HL-60 (cell line): Measurements from ENCODE around the gene SIGLEC11.

Experiments
- DNase-seq, 2 experiments: peaks; one replicate each; pipeline ENCODE4 v3.0.0-alpha.2; 2010 to 2020; ENCODE audit warnings: low read depth in 1 of 2, low spot score in 1 of 2
- H3K27ac ChIP-seq: fragments of 250-450 bp; sonication (Bioruptor Pico); replicated peaks from 2 replicates; pipeline ENCODE4 v1.5.1; 2020; ENCODE audit warnings: mild to moderate bottlenecking, moderate library complexity
- H3K27me3 ChIP-seq: fragments of 250-450 bp; sonication (Bioruptor Pico); 2 replicates; pipeline ENCODE4 v1.5.1; 2021; ENCODE audit warnings: mild to moderate bottlenecking, moderate library complexity; ENCODE audit not compliant: insufficient read depth, poor library complexity, severe bottlenecking
- H3K4me3 ChIP-seq: replicated peaks from 2 replicates; pipeline ENCODE4 v1.5.1; 2011; ENCODE audit warnings: mild to moderate bottlenecking, control low read depth, low read length; ENCODE audit not compliant: insufficient read depth
- GABPA ChIP-seq: IDR thresholded peaks from 2 replicates; pipeline ENCODE4 v1.6.1; 2012; ENCODE audit warnings: low read depth
- POLR2AphosphoS5 ChIP-seq: IDR thresholded peaks from 2 replicates; pipeline ENCODE4 v1.6.1; 2012; ENCODE audit warnings: low read depth
- SPI1 ChIP-seq: IDR thresholded peaks from 2 replicates; pipeline ENCODE4 v1.6.1; 2012; ENCODE audit warnings: low read depth, mild to moderate bottlenecking, borderline replicate concordance
- TF ChIP-seq, protein P1 (sequence below): IDR thresholded peaks from 2 replicates; pipeline ENCODE4 v1.6.1; 2012; ENCODE audit warnings: low read depth; ENCODE audit not compliant: insufficient replicate concordance
- TF ChIP-seq, protein P2 (sequence below): IDR thresholded peaks from one replicate; pipeline ENCODE4 v1.5.1; 2011; ENCODE audit warnings: low read length, control low read depth, inconsistent platforms; ENCODE audit not compliant: insufficient read depth

The SIGLEC11 gene

DNA sequence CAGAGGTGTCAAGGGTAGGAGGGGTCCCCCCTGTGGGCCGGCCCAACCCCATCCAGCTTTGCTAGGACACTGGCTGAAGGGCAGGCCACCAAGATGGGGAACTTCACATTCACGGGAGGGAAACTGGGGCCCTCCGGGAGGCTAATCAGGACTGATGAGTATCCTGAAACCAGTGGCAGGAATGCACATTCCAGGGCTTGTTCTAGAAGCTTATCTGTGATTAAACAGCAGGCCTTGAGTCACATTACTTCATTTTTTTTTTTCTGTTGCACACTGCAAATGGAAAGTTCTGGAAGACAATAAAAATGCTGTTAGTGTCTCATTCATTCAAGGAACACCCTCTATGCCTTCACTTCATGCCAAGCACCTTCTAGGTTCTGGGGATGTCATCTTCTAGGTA lies 15.5 kb upstream of the SIGLEC11 start:
- Histone ChIP-seq H3K4me3 (no peak overlapping the region), H3K27ac (no peak overlapping the region), H3K27me3 (no peaks in the 10 kb centered on the region)
- TF ChIP-seq, protein P1, sequence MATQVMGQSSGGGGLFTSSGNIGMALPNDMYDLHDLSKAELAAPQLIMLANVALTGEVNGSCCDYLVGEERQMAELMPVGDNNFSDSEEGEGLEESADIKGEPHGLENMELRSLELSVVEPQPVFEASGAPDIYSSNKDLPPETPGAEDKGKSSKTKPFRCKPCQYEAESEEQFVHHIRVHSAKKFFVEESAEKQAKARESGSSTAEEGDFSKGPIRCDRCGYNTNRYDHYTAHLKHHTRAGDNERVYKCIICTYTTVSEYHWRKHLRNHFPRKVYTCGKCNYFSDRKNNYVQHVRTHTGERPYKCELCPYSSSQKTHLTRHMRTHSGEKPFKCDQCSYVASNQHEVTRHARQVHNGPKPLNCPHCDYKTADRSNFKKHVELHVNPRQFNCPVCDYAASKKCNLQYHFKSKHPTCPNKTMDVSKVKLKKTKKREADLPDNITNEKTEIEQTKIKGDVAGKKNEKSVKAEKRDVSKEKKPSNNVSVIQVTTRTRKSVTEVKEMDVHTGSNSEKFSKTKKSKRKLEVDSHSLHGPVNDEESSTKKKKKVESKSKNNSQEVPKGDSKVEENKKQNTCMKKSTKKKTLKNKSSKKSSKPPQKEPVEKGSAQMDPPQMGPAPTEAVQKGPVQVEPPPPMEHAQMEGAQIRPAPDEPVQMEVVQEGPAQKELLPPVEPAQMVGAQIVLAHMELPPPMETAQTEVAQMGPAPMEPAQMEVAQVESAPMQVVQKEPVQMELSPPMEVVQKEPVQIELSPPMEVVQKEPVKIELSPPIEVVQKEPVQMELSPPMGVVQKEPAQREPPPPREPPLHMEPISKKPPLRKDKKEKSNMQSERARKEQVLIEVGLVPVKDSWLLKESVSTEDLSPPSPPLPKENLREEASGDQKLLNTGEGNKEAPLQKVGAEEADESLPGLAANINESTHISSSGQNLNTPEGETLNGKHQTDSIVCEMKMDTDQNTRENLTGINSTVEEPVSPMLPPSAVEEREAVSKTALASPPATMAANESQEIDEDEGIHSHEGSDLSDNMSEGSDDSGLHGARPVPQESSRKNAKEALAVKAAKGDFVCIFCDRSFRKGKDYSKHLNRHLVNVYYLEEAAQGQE, result no peak
- DNase-seq, result no peak

DNA sequence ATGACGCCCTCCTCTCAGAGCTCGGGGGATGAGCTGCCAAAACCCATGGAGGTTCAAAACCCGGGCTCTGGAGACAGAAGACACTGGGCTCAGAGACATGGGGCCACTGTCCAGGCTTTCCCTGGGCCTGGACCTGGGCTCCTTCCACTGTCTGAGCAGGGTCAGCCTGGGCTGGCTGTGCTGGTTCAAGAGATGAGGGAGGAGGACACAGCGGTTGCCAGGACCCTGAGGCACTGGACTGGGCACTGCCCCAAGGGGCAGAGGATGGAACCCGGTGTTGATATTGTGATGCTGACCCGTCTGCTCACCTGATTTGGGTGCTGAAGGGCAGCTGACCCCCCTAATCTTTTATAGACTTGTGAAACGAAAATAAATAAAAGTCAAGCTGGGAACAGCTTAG lies 14.1 kb upstream of the SIGLEC11 start:
- no peaks in the 10 kb centered on the region for H3K27me3 ChIP-seq
- H3K27ac ChIP-seq, result no peak overlapping the region
- H3K4me3 ChIP-seq, result no peak overlapping the region
- TF ChIP-seq SPI1 (no peak), GABPA (no peak), POLR2AphosphoS5 (no peak)
- TF ChIP-seq, protein P1, result no peak
- TF ChIP-seq, protein P2, sequence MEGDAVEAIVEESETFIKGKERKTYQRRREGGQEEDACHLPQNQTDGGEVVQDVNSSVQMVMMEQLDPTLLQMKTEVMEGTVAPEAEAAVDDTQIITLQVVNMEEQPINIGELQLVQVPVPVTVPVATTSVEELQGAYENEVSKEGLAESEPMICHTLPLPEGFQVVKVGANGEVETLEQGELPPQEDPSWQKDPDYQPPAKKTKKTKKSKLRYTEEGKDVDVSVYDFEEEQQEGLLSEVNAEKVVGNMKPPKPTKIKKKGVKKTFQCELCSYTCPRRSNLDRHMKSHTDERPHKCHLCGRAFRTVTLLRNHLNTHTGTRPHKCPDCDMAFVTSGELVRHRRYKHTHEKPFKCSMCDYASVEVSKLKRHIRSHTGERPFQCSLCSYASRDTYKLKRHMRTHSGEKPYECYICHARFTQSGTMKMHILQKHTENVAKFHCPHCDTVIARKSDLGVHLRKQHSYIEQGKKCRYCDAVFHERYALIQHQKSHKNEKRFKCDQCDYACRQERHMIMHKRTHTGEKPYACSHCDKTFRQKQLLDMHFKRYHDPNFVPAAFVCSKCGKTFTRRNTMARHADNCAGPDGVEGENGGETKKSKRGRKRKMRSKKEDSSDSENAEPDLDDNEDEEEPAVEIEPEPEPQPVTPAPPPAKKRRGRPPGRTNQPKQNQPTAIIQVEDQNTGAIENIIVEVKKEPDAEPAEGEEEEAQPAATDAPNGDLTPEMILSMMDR, result no peak
- no peak for DNase-seq

DNA sequence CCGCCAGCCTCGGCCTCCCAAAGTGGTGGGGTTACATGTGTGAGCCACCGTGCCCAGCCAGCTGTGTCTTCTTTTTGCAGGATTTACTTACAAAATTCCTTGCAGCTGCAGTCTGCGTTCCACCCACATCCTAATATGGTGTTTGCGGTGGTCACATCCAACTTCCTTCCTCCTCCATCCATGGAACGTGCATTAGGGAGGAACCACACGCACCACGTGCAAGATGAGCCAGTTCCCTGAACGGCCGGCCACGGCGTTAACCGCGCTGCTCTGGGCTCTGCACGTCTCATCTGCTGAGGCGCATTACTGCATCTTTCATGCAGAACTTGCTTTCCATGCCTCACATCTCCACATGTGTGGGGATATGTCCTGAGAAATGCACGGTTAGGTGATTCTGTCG lies 13.0 kb upstream of the SIGLEC11 start:
- DNase-seq, result peak; percentile 85 to 95
- H3K27me3 ChIP-seq, result no peaks in the 10 kb centered on the region
- H3K27ac ChIP-seq, result no peak overlapping the region
- H3K4me3 ChIP-seq, result no peak overlapping the region
- TF ChIP-seq SPI1, result peak; percentile 78
- peak; percentile 73 for TF ChIP-seq POLR2AphosphoS5
- TF ChIP-seq, protein P1, result no peak
- TF ChIP-seq, protein P2, result no peak

DNA sequence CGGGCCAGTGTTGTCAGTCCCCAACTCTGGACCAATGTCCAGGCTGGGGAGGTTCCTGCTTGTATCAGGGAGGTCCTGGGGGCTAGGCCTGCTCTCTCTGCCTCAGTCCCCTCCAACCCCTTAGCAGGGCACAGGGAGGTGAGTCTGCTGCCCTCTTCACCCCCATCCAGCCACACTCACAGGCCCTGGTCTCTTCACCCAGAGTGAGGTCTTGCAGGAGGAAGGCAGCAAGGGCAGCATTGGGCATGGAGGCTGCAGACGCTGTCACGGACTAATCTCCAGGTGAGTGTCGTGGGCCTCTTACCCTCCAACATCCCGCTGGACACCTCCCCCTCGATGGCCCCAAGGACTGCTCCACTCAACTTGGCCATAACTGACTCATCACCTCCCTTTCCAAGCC lies 11.9 kb upstream of the SIGLEC11 start:
- no peaks in the 10 kb centered on the region for H3K27me3 ChIP-seq
- no peak for TF ChIP-seq SPI1
- TF ChIP-seq, protein P2, result no peak
- TF ChIP-seq GABPA, result no peak
- no peak for DNase-seq
- no peak overlapping the region for H3K27ac ChIP-seq
- no peak overlapping the region for H3K4me3 ChIP-seq
